Measurements from ENCODE around the gene TTC39C.
A peak's percentile ranks its signal among the peaks of the same experiment; 100 is the strongest.

Gene TTC39C

DNA sequence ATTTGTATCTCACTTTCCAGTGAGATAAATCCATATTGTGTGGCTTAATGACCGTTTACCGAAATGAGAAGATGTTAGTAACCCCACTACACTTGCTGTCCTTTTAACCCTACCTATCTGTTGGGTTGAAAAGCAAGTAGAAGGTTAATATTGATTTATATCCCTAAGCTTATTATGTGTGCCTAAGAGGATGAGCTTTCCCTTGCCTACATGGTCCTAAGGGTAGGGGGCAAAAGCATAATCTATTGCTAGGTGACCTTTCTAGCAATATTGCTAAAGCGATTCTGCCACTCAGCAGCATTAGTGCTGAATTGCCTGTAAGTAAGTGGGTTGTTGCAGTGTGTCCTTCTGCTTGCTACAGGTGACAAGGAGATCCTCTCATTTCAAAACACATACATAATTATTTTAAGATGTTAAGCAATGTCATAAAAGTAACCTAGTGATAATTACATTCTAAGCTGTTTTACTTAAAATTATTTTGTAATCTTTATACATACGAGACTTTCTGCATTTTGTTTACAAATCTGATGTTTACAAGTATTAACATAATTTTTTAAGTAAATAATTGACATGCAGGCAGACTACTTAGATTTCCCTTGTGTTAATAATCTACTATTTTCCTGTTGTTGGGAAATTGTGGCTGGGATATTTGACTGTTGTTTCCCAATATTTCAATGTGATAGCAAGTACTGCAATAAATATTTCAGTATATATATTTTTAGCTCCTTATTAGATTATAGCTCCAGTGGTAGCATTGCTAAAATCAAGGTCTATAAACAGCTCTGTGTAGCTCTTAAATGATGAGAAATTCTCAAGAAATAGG, 75.2 kb downstream of the TTC39C start:
- no peak for DNase-seq

DNA sequence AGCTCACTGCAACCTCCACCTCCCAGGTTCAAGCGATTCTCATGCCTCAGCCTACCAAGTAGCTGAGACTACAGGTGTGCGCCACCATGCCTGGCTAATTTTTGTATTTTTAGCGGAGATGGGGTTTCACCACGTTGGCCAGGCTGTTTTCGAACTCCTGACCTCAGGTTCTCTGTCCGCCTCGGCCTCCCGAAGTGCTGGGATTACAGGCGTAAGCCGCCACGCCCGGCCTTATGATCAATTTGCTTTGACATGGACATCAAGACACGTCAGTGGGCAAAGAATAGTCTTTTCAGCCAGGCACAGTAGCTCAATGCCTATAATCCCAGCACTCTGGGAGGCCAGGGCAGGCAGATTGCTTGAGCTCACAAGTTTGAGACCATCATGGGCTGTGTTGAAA, 76.3 kb downstream of the TTC39C start:
- DNase-seq, result no peak

DNA sequence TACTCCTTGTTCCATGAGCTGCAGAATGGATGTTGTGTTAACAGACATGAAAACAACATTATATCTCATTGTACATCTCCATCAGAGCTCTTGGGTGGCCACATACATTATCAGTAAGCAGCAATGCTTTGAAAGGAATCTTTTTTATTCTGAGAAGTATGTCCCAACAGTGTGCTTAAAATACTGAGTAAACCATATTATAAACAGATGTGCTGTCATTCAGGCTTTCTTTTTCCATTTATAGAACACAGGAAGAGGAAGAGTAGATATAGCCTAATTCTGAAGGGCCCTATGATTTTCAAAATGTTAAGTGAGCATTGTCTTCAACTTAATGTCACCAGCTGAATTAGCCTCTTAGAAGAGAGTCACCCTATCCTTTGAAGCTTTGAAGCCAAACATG, 80.0 kb downstream of the TTC39C start:
- no peak for DNase-seq

DNA sequence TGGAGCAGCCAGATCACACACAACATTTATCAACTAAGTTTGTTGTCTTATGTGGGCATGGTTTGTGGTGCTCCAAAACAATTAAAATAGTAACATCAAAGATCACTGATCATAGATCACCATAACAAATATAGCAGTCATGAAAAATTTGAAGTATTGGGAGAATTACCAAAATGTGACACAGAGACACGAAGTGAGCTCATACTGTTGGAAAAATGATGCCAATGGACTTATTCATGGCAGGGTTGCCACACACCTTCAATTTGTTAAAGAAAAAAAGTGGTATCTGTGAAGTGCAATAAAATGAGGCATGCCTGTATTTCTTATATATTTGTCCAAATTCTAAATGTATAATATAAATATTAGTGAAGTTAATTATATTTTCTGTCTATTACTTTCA, 81.4 kb downstream of the TTC39C start:
- DNase-seq, result no peak

DNA sequence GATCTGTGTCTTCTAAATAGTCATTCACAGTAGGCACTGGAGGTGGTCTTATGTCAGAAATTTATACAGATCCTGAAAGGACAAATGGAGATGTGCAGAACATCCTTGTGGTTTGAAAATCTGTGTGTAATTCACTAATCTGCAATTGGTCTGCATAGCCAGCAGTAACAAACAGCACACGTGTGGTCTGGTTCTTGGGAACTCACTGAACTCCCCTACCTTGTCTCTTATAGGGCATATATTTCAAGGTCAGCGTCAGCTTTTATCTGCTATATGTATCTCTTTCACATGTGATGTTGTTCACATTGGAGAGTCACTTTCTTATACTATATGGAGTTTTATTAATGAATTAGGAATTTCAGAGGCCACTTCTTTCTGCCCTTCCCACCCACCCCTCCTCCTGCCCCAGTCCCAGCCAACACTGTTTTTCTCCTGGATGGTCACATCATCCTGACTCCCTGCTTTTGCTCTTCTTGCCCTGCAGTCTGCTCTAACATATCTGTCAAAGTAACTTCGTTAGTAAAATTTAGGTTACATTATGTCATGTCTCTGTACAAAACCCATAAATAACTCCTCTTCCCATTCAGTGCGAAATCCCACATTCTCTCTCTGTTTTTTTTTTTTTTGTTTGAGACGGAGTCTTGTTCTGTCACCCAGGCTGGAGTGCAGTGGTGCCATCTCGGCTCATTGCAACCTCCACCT, 88.9 kb downstream of the TTC39C start:
- DNase-seq, result no peak

DNA sequence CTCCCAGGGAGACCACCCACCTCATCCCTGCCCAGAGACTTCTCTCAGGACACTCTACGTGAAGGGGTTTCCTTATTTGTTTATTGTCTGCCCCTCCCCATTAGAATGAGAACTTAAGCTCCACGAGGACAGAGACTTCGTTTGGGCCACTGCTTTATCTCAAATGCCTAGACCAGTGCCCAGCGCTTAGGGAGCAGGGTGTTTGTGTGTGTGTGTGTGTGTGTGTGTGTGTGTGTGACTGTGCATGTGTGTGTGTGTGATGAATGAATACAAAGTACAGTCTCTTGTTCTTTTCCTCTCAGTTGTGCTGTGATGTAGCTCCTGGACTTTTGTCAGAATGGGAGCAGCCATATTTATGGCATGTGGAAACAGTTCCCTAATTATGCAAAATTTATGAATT, 89.9 kb downstream of the TTC39C start:
- no peak for DNase-seq

DNA sequence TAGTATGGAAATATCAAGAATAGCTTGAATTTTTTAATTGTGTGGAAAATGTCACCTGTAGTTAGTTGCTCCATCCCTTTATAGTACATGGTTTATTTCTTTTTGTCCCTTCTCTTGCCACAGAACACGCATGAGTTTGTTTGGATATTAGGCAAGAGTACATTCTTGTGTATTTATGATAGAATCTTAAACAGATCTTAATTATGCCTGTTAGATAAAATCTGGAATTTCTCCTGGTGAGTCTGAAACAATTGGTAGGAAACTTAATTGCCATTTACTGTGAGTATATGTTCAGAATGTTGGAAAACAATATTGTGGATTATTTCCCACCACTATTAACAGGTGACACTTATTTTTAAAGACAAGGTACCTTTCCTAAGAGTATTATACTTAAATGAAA, 94.1 kb downstream of the TTC39C start:
- no peak for DNase-seq

DNA sequence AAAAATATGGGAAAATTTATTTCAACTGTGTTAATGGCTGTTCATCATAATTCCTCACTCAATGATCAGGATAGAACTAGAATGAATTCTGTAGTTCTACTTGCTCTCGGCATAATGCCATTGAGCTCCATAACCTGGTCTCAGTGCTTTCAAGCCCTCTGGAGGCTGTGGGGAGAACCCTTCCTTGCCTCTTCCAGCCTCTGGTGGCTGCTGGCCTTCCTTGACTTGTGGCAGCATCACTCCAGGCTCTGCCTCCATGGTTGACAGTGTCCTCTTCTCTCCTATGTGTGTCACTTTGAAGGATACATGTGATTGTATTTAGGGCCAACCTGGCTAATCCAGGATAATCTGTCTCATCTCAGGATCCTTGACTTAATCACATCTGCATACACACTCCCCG, 97.4 kb downstream of the TTC39C start:
- DNase-seq, result no peak

DNA sequence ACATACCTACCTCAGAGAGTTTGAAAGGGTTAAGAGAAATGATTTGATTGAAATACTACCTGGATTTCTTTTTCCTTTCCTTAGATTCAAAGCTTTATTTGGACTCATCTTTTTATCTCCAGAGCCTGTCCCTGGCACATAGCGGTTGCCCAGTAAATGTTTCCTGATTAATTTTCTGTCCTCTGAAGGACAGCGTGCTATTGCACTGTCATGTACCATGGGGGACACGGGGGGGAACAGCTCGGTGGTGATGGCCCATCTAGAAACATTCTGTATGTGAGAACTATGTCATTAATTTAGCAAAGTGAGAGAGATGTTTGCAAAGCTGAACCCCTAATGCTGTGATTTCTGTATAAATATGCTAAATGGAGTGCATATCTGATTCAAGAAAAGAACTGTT, 97.9 kb downstream of the TTC39C start:
- no peak for DNase-seq

DNA sequence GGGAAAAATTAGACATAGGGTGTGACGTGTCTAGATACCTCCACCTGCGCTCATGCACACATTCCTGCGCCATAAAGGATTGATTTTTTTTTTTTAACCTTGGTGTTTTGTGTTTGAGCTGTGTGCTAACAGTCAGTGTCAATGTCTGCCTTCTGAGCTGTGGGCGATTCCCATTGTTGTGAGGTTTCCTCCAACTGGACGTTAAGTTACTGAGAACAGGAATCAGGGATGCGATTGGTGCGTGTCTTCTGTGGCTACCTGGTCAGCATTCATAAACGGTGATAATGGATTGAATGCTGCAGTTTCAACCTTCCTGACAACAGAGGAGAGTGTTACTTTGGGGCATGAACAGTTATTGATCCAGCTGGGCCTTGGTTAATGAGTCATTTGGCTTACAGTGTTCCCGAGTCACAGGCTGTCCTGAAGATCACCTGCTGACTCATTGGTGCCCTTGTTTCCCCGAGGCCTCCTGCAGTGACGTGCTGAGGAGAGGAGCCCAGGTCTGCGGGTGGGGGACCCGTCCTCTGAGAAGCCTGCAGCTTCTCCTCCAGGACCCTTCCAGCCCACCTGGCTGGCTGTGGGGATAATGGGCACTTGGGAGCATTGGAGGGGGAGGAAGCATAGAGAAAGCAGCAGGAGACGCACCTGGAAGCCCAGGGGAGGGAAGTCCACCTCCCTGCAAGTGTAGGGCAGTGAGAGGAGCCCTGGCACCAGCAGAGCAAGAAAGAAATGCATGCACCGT, 98.5 kb downstream of the TTC39C start:
- peak; percentile 26 for DNase-seq

DNA sequence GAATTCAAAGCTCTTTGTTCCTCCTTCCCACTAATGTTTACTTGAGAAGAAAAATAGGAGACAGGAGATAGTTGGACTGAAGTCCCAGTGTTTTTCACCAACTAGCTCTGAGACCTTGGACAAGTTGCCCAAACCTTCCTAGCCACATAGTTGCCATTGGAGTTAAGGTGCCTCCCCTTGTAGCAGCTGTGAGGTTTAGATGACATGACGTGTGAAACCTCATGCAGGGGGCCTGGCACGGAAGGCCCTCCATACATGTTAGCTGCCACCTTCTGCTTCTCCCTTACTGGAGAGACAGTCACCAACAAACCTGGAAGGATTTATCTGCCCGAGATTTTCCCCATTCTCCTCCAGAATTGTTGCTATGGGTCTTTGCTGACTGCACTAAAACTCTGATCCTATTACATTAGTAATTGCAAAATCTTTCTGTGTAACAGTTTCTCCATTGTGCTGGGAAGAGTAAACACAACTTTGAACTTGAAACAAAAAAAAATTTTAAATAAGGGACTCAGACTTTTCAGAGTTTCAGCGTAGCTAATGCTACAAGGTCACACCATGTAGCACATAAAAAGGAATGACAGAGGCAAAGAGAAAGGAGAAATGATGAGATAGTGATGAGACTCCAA, 100.5 kb downstream of the TTC39C start:
- no peak for DNase-seq

DNA sequence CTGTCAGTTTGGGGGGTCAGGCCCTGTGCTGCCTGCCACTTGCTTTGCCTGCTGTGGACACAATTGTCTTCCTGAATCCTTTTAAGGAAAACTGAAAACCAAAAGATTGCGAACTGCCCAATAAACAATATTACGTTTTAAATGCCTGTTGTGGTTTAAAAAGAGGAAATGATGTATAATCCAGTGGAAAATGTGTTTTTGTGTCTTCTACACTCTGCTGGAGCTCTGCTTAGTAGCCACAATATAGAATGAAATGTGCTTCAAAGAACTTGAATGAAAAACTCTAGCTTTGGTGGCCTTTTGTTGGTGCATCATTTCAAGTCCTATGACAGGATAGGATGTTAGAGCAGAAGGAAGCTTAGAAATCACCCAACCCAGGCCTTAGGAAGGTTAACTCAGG, 101.1 kb downstream of the TTC39C start:
- no peak for DNase-seq

DNA sequence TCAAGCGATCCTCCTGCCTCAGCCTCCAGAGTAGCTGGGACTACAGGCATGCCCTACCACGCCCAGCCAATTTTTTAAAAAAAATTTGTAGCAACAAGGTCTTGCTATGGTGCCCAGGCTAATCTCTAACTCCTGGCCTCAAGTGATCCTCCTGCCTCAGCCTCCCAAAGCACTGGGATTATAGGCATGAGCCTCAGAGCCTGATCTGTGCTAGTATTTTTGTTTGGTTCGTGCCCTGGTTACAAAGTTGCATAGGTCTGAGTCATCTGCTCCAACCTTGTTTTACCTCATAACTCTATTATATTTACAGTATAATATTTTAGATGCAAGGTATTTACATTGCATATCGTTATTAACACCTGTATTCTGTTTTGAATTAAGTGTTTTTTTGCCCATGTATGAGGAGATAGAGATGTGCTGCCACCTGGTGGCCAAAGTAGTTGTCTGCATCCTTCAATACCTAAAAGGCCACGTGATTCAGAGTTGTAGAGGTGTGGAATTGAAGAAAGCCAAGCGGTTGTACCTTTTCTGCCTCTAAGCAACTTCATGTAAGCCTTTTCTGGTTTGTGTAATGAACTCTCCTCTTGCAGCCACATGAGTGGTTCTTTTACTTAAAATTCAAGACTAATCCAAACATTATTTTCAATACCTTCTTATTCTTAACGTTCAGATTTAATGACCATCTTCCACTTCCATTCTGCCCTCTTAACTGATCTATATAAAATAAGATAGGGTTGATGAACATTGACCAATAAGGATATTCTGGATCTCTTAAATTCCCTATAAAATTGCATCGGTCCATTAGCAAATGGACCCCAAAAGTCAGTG, 104.4 kb downstream of the TTC39C start:
- peak; percentile 87 for DNase-seq

DNA sequence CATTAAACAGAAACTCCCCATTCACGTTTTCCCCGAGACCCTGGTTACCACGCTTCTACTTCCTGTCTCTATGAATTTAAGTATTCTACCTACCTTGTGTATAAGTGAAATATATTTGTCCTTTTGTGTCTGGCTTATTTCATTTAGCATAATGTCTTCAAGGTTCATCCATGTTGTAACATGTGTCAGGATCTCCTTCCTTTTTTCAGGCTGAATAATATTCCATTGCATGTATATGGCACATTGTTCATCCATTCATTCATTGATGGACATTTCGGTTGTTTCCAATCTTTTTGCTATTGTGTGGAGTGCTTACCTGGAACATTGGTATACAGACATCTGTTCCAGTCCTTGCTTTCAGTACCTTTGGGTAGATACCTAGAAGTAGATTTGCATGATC, 106.1 kb downstream of the TTC39C start:
- no peak for DNase-seq

DNA sequence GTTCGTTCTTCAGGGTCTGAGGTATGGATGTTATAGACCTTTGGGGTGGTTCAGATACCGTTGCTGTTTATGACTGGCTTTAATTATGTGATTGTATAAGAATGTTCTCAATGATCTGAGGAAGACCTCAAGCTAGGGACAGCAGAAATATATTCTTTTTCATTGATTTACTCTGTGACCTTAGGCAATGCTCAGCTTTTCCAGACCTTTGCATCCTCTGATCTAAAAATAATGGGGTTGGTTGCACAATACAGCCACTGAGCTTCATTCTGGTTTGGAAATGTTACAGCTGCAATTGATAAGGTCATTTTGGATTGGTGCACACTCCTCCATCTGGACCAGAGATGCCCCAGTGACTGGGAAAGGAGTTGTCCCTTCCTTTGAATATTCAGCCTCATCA, 107.1 kb downstream of the TTC39C start:
- no peak for DNase-seq

DNA sequence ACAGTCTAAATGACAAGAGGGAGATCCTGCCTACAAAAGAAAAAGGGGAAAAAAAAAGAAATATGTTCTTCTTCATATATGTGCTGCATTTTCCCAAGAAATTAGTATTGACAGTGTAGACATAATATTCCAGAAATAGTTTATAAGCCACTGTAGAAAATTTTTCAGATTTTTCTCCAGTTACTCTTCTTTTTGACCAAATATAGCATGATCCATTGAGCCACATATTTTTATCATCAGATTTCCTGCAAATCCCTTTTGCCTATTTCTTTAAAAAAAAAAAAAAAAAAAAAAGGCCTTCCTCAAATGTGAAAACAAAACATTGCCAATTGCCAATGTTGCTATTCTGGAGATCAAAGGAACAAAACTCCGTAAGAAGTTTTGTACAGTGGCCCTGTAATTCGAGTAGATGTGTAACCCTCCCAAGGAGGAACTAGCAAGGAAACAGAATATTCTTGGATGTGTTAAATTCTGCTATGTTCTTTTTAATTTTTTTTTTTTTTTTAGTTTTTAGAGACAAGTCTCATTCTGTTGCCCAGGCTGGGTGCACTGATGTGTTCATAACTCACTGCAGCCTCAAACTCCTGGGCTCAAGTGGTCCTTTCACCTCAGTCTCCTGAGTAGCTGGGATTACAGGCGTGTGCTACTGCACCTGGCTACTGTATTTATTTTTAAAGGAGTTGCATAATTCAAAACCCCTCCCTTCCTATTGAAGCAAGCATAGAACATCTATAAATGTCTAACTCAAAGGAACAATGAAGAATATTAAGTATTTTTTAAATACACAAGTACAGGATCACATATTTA, 111.8 kb downstream of the TTC39C start:
- no peak for DNase-seq

DNA sequence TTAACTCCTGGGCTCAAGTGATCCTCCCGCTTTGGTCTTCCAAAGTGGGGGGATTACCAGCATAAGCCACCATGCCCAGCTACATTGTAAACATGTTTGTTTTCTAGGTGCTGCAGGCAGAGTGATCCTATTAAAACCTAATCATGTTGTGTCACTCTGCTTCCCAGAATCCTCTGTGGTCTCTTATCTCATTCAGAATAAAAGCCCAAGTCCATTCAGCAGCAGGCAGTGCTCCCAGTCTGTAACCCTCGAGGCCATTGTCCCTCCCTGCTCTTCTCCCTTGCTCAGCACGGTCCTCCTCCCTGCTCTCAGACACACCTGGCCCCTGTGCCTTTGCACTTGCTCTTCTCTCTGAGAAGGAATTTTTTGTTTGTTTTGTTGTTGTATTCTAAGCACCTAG, 113.2 kb downstream of the TTC39C start:
- no peak for DNase-seq

DNA sequence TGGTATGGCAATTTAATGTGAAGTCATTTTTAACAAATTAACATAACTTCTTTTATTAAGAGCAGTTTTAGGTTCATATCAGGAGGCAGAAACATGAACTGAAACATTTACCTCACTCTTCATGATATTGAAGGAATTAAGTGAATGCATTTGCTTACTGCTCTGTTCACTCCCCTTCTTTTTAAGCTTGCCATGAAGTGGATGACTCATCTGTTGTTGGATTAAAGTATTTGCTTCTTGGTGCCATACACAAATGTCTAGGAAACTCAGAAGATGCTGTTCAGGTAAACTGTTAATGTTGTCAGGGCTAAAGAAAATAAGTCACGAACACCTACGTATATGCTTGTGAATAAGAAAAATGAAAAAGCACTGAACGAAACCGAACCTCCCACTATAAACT, 114.1 kb downstream of the TTC39C start:
- no peak for DNase-seq

DNA sequence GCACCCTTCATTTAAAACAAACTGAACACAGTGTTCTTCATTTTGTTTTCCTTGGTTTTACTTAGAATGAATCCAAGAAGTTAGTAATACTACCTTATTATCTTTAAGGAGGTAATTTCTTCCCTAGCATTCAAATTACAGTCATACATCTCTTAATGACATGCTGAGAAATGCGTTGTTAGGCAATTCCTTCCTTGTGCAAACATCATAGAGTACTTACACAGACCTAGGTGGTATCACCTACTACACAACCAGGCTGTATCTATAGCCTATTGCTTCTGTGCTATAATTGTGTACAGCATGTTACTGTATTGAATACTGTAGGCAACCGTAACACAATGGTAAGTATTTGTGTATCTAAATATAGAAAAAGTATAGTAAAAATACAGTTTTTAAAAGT, 115.9 kb downstream of the TTC39C start:
- no peak for DNase-seq

DNA sequence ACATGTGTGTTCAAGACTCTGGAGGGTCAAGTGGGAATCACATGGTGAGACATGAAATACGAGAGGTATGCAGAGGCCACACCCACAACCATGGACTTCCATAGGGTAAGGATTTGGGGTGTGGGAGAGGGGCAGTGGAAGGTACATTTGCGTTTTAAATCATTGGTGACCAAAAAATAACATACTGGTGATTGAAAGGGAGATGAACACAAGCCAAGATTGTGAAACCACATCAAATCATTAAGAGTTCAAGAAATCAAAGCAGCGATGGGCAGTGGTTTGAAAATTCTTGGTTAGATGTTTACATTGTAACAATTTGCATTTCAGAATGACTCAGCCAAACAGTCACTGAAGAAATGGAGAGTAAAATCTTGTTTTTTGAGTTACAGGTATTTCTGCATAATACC, 122.4 kb downstream of the TTC39C start:
- DNase-seq, result no peak

DNA sequence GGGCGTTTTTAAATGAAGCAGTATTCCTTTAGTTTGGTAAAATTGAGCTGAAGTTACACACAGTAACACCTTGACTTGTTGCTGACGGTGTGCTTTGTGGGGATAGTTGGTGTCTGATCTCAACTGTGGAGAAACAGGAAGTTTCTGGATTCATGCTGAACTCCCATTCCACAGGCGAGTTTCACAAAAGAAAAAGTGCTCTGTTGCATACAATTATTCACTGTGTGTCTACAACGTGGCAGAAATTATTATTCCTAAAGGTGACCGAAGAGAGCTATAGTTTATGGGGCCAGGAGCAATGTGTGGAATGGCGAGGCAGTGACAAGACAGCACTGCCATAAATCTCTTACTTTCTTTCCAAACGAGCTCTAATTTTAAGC, 123.8 kb downstream of the TTC39C start:
- no peak for DNase-seq

Measured in CD4-positive, alpha-beta T cell treated with Interleukin-6 for 4 hours (primary cell).